ENCODE results near the gene RBMS1. TPM values are rescaled to one million over a fixed set of nuclear protein-coding genes. Genes with fewer than 3 reads are reported as not detected.

RBMS1 gene
- total RNA-seq, 6 experiments from 2014 or later, result 8.5 to 21.4 (median 14.3) TPM

GRCh38 chr2:160472839-160473251, 20.8 kb downstream of the RBMS1 start:
- Histone ChIP-seq H3K9me3 (no peaks in the 10 kb centered on the region), H3K27me3 (no peaks in the 10 kb centered on the region), H3K4me3 (no peak overlapping the region), H3K27ac (no peak overlapping the region), H3K4me1 (no peaks in the 10 kb centered on the region), H3K36me3 (no peaks in the 10 kb centered on the region)
- ATAC-seq (no peak), DNase-seq (no peak)
- 60% methylated on average over 4 of the region's 4 CpGs for WGBS (ENCODE audit: insufficient coverage, low coverage, low lambda C conversion rate, missing lambda C conversion rate)
- intact Hi-C loops (cut with DNase I), result no loop called here
- TF ChIP-seq CTCF (IDR thresholded peaks at IDR 0.05) (no peak), POLR2A (IDR thresholded peaks at IDR 0.05) (no peak)

DNA sequence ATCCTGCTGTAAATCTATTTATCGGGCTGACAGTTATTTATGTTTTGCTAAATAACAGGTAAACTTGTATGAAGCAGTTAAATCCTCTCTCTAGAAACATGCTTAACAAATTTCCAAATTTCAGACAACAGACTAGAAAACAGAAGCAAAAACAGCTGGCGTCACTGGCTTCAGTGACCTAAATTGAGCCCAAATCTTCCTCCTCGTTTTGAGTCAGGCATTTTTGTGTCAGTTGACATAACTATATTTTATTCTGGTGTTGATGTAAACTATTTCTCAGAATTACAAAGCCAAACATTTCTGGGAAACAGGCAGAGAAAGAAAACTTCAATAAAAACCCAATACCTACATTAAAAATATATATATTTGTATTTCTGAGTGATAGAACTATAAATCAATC, 21.7 kb downstream of the RBMS1 start:
- ATAC-seq, result no peak
- intact Hi-C loops (cut with DNase I), result no loop called here
- Histone ChIP-seq H3K27me3 (no peaks in the 10 kb centered on the region), H3K4me1 (no peaks in the 10 kb centered on the region), H3K27ac (no peak overlapping the region), H3K36me3 (no peaks in the 10 kb centered on the region), H3K4me3 (no peak overlapping the region), H3K9me3 (no peaks in the 10 kb centered on the region)
- TF ChIP-seq CTCF (IDR thresholded peaks at IDR 0.05), result no peak
- no peak for TF ChIP-seq POLR2A (IDR thresholded peaks at IDR 0.05)
- 47% methylated on average over 3 of the region's 3 CpGs for WGBS (ENCODE audit: insufficient coverage, low coverage, low lambda C conversion rate, missing lambda C conversion rate)
- no peak for DNase-seq

GRCh38 chr2:160469621-160470204, 23.9 kb downstream of the RBMS1 start:
- ATAC-seq (no peak), DNase-seq (no peak)
- TF ChIP-seq POLR2A (IDR thresholded peaks at IDR 0.05), result no peak
- TF ChIP-seq CTCF (IDR thresholded peaks at IDR 0.05), result no peak
- intact Hi-C loops (cut with DNase I), result no loop called here
- H3K36me3 ChIP-seq, result no peaks in the 10 kb centered on the region
- no peaks in the 10 kb centered on the region for H3K9me3 ChIP-seq
- no peaks in the 10 kb centered on the region for H3K27me3 ChIP-seq
- H3K27ac ChIP-seq, result no peak overlapping the region
- no peak overlapping the region for H3K4me3 ChIP-seq
- H3K4me1 ChIP-seq, result no peaks in the 10 kb centered on the region
- WGBS (ENCODE audit: insufficient coverage, low coverage, low lambda C conversion rate, missing lambda C conversion rate), result 70% methylated on average over 5 of the region's 5 CpGs

- Histone ChIP-seq H3K4me1 (no peaks in the 10 kb centered on the region), H3K9me3 (no peaks in the 10 kb centered on the region), H3K4me3 (no peak overlapping the region), H3K27ac (no peak overlapping the region), H3K36me3 (no peaks in the 10 kb centered on the region), H3K27me3 (no peaks in the 10 kb centered on the region)
- ATAC-seq, result no peak
- intact Hi-C loops (cut with DNase I), result no loop called here
- TF ChIP-seq CTCF (IDR thresholded peaks at IDR 0.05) (no peak), POLR2A (IDR thresholded peaks at IDR 0.05) (no peak)
- WGBS (ENCODE audit: insufficient coverage, low coverage, low lambda C conversion rate, missing lambda C conversion rate), result 84% methylated on average over 6 of the region's 6 CpGs
- DNase-seq, result no peak
Measured at GRCh38 chr2:160469164-160469563, 24.4 kb downstream of the RBMS1 start.

GRCh38 chr2:160467086-160467485, 26.5 kb downstream of the RBMS1 start:
- H3K4me3 ChIP-seq, result no peak overlapping the region
- 74% methylated on average over 5 of the region's 6 CpGs for WGBS (ENCODE audit: insufficient coverage, low coverage, low lambda C conversion rate, missing lambda C conversion rate)
- no peaks in the 10 kb centered on the region for H3K36me3 ChIP-seq
- DNase-seq (no peak), ATAC-seq (no peak)
- no peak overlapping the region for H3K27ac ChIP-seq
- no peaks in the 10 kb centered on the region for H3K9me3 ChIP-seq
- H3K27me3 ChIP-seq, result no peaks in the 10 kb centered on the region
- intact Hi-C loops (cut with DNase I), result no loop called here
- no peak for TF ChIP-seq POLR2A (IDR thresholded peaks at IDR 0.05)
- TF ChIP-seq CTCF (IDR thresholded peaks at IDR 0.05), result no peak
- no peaks in the 10 kb centered on the region for H3K4me1 ChIP-seq

Data from right lobe of liver (tissue), 6 donors.